Lung (tissue), 12 donors: ENCODE results near the gene ALLC. TPM values are rescaled to one million over a fixed set of nuclear protein-coding genes. Genes with fewer than 3 reads are reported as not detected.

Source experiments
- ATAC-seq: fragments of 200-7000 bp; cut with Tn5 transposase; one replicate; pipeline ENCODE4 v1.9.1; 2020; ENCODE audit warnings: moderate number of reproducible peaks; ENCODE audit not compliant: insufficient read depth, low FRiP score
- DNase-seq, 3 donors: peaks; one replicate each; pipeline ENCODE4 v3.0.0-alpha.2; 2013 to 2017
- H3K27ac ChIP-seq, 2 donors: one replicate each; pipeline ENCODE4 v1.5.1; 2013; ENCODE audit warnings: mild to moderate bottlenecking in 2 of 2, moderate library complexity in 2 of 2, control low read depth in 1 of 2, inconsistent platforms in 1 of 2, low read depth in 1 of 2, low read length in 1 of 2
- H3K27me3 ChIP-seq, 3 donors: one replicate each; pipeline ENCODE4 v1.5.1; 2013; ENCODE audit warnings: low read length in 2 of 3; ENCODE audit not compliant: control insufficient read depth in 3 of 3, insufficient read depth in 3 of 3
- H3K36me3 ChIP-seq, 4 donors: one replicate each; pipeline ENCODE4 v1.5.1; 2013; ENCODE audit warnings: low read length in 4 of 4, mild to moderate bottlenecking in 1 of 4, moderate library complexity in 1 of 4; ENCODE audit not compliant: control insufficient read depth in 4 of 4, insufficient read depth in 4 of 4
- H3K4me1 ChIP-seq, 5 donors: one replicate each; pipeline ENCODE4 v1.5.1; 2013; ENCODE audit warnings: low read length in 5 of 5, mild to moderate bottlenecking in 2 of 5, moderate library complexity in 1 of 5; ENCODE audit not compliant: control insufficient read depth in 5 of 5, insufficient read depth in 5 of 5
- H3K4me3 ChIP-seq: one replicate; pipeline ENCODE4 v1.5.1; 2013; ENCODE audit warnings: mild to moderate bottlenecking, control low read depth, moderate library complexity
- H3K9ac ChIP-seq, 2 donors: one replicate each; pipeline ENCODE4 v1.5.1; 2013; ENCODE audit warnings: low read length in 2 of 2, control low read depth in 1 of 2; ENCODE audit not compliant: insufficient read depth in 1 of 2
- H3K9me3 ChIP-seq, 4 donors: one replicate each; pipeline ENCODE4 v1.5.1; 2013; ENCODE audit warnings: low read length in 3 of 4, mild to moderate bottlenecking in 1 of 4, moderate library complexity in 1 of 4; ENCODE audit not compliant: control insufficient read depth in 4 of 4, insufficient read depth in 3 of 4
- CTCF ChIP-seq: IDR thresholded peaks from 2 replicates; pipeline ENCODE4 v1.5.1; 2012; ENCODE audit warnings: mild to moderate bottlenecking; ENCODE audit errors: control extremely low read depth, extremely low read depth
- WGBS, 2 donors: extraction: QIAGEN DNeasy Blood & Tissue Kit; methylation state at CpG; one replicate each; pipeline ENCODE4 v1.1.7; 2013; 5-methylcytosine and 5-hydroxymethylcytosine counted together
- polyA plus RNA-seq, 2 donors: library from polyadenylated mRNA; stranded (reverse); fragments of 200-250 nt; gene quantifications; one replicate each; pipeline ENCODE4 v1.2.1, GENCODE V29; 2013
- total RNA-seq, 2 donors: library from RNA; depleted of rRNA in 1 of 2; stranded (reverse); fragments of >200 nt in 1 of 2; gene quantifications; one replicate each; pipeline ENCODE4 v1.2.1, GENCODE V29; 2014 to 2021
- donor health status: control.
- donor health status: control.
- donor health status: Bipolar disorder and iron deficiency.
- donor health status: healthy.
- donor health status: DM: yes; HTN: yes; CAD: no.

The ALLC gene
- total and polyA plus RNA-seq, 4 donors: 0.06 TPM; not detected in 3

GRCh38 chr2:3679616-3680393 is 21.8 kb downstream of the ALLC start:
- Histone ChIP-seq H3K36me3 (no peaks in the 10 kb centered on the region), H3K4me3 (no peak overlapping the region), H3K27ac (no peak overlapping the region), H3K9ac (no peak overlapping the region), H3K4me1 (no peaks in the 10 kb centered on the region), H3K9me3 (no peaks in the 10 kb centered on the region), H3K27me3 (no peaks in the 10 kb centered on the region)
- DNase-seq: no peak
- ATAC-seq: no peak
- WGBS, 2 donors: 86 to 88% methylated on average over 23 of the region's 23 CpGs
- TF ChIP-seq CTCF: no peak

GRCh38 chr2:3680548-3681345 is 22.7 kb downstream of the ALLC start:
- Histone ChIP-seq H3K36me3 (no peaks in the 10 kb centered on the region), H3K4me1 (no peaks in the 10 kb centered on the region), H3K27ac (no peak overlapping the region), H3K9me3 (no peaks in the 10 kb centered on the region), H3K9ac (no peak overlapping the region), H3K27me3 (no peaks in the 10 kb centered on the region), H3K4me3 (no peak overlapping the region)
- DNase-seq (no peak), ATAC-seq (no peak)
- no peak for TF ChIP-seq CTCF
- 90 to 92% methylated on average over 18 of the region's 18 CpGs for WGBS, 2 donors

GRCh38 chr2:3681625-3682024 is 23.6 kb downstream of the ALLC start:
- Histone ChIP-seq H3K9ac (no peak overlapping the region), H3K4me1 (no peaks in the 10 kb centered on the region), H3K9me3 (no peaks in the 10 kb centered on the region), H3K4me3 (no peak overlapping the region), H3K27me3 (no peaks in the 10 kb centered on the region), H3K27ac (no peak overlapping the region), H3K36me3 (no peaks in the 10 kb centered on the region)
- ATAC-seq (no peak), DNase-seq (no peak)
- 91 to 93% methylated on average over 5 of the region's 5 CpGs for WGBS, 2 donors
- no peak for TF ChIP-seq CTCF
